Mesenteric fat pad (tissue), 1 donor: ENCODE measurements around the gene PRSS36. TPM values are rescaled to one million over a fixed set of nuclear protein-coding genes. Genes with fewer than 3 reads are reported as not detected.
"Not testable (repeated sequence)": the region's sequence is repeated elsewhere in the genome, so short reads cannot be mapped to it uniquely, and the experiment has no call there.

Experiments
- DNase-seq: peaks from one replicate; pipeline ENCODE4 v3.0.0-alpha.2; 2020; ENCODE audit warnings: low spot score
- total RNA-seq: library from RNA; stranded (reverse); fragmentation: NEBNext Ultra II Directional; extraction: Animal tissue kit (Norgen Biotek cat#: 25700); gene quantifications from one replicate; pipeline ENCODE4 v1.2.1, GENCODE V29; 2021
- donor health status: DM: yes; HTN: yes; CAD: no.

The PRSS36 gene
- total RNA-seq, 1 donor from 2014 or later = 9.8 TPM

DNA sequence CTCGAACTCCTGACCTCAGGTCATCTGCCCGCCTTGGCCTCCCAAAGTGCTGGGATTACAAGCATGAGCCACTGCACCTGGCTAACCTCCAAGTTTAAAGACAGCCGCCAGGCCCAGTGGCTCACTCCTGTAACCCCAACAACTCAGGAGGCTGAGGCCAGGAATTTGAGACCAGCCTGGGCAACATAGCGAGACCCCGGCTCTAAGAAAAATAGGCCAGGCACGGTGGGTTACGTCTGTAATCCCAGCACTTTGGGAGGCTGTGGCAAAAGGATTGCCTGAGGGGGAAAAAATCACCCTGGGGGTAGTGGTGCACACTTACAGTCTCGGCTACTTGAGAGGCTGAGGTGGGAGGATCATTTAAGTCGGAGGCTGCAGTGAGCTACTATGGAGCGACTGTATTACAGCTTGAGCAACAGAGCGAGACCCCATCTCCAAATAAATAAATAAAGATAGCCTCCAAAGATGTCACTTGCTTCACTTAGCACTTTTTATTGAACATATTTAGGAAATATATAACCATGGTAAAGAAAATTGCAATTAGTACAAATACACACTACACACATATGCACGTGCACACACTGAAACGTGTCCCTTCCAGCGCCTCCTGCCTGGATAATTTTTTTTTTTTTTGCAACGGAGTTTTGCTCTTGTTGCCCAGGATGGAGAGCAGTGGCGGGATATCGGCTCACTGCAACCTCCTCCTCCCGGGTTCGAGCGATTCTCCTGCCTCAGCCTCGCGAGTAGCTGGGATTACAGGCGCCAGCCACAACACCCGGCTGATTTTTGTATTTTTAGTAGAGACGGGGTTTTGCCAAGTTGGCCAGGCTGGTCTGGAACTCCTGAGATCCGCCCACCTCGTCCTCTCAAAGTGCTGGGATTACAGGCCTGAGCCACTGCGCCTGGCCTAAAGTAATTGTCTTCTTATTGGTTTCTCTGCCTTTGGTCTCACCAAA is 43.1 kb downstream of the PRSS36 start:
- no peak for DNase-seq

DNA sequence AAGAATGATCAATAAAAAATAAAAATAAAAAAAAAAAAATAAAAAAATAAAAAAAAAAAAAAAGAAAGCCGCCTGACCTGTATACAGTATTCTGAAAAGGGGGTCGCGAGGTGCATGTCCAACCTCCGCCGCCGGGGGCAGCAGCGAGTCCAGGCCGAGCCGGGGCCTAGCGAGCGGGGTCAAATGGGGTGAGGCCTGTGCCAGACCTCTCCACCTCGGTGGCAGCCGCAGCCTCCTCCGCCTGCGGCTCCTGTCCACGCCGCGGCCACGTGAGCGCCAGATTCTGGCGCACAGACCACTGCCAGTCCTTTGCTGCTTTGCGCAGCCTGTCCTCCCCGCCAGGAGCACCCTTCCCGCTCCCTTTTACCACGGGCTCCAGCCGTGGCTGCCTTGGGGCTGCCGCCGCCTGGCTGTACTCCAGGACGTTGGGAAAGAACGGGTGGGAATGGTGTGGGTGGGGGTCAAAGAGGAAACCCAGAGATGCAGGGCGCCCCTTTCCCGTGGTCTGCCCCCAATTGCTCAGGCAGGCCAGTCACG is 44.1 kb downstream of the PRSS36 start:
- DNase-seq = peak; percentile 94

DNA sequence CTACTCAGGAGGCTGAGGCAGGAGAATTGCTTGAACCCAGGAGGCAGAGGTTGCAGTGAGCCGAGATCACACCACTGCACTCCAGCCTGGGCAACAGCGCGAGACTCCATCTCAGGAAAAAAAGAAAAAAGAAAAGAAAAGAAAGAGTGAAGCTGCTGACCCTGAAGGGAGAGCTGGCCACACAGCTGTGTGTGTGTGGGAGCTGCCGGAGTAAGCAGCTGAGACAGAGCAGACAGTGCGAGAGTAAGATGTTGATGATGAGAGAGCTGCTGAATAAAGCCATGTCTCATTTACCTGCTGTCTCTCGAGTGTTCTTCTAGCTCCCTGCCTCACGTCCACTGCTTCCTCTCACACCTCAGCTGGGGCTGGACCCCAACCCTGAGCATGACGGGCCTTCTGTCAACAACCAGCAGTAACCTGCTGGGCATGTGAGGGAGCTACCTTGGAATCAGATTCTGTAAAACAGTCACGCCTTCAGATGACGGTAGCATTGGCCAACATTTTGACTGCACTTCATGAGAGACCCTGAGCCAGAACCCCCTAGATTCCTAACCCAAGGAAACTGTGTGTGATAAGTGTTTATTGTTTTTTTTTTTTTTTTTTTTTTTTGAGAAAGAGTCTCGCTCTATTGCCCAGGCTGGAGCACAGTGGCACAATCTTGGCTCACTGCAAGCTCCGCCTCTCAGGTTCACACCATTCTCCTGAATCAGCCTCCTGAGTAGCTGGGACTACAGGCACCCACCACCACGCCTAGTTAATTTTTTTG is 48.8 kb downstream of the PRSS36 start:
- not testable (repeated sequence) for DNase-seq

DNA sequence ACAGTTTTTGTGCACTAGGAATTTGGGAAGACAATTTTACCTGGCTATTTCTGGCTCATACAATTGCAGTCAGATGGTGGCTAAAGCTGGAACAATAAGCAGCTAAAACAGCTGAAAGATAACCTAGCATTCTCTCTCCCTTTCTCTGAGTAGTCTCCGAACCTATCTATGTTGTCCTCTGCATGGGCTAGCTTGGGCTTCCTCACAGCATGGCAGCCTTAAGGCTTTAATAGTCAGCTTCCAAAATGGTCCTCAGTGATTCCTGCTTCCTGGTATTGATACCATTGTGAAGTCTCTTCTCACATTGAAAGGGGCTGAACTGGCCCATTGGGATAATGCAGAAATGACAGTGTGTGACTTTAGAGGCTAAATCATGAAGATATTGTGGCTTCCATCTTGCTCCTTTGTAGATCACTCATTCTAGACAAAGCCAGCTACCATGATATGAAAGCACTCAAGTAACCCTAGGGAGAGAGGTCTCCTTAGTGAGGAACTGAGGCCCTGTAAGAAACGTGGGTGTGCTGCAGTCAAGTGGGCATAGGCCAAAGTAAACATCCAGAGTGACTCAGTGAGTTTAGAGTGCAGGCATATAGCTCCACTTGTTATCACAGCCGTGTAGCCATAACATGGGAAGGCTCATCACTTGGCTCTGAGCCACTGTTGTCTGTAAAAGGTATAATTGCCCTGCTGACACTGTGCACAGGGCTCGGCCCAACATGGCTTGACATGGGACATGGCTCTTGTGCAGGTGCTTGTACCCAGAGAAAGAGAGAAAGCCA is 49.8 kb downstream of the PRSS36 start:
- no peak for DNase-seq

DNA sequence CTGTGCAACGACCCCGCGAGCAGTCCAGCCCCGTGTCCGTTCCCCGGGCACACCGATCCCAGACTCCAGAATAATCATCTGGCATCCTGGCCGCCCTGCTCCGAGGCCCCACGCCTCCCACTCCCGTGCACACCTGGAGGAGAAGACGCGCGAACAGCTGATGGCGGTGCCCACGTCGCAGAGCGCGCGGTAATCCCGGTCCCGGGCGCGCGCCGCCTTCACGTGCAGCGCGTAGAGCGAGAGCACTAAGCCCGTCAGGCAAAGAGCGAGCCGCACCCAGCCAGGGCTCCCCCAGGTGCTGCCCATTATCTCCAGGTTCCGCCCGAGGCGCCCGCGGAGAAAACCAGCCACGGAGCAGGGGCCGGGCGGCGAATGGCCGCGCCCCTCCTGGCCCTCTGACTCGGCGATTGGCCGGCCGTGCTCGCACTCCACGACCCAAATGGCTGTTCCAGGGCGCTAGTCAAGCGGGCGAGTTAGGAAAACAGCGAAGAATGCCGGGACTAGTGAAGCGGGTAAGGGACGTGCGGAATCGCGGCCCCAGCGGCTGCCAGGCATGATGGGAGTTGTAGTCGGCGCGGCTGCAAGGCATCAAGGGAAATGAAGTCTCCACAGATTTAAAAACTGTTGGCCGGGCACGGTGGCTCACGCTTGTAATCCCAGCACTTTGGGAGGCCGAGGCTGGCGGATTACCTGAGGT is 55.3 kb downstream of the PRSS36 start, which contains the start of gene VKORC1:
Gene VKORC1 (minus strand): TSS at position 374 of the 697 bp plus-strand sequence. CDS start 68 bp downstream, at position 306.
- peak; percentile 97 for DNase-seq

DNA sequence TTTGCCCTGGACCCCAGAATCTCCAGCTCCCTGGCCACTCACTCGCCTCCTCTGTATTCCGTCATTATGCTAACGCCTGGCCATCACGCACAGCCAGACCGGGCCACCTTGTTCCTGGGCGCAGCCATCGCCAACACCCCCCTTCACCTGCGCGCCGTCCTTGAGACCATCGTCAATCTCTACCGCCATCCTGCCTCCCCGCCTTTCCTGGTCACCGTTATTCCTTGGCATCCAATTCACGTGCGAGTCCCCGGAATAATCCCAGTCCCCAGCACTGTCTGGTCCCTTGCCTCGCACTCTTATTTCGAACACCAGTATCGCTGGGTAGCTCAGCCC is 55.8 kb downstream of the PRSS36 start:
- no peak for DNase-seq

DNA sequence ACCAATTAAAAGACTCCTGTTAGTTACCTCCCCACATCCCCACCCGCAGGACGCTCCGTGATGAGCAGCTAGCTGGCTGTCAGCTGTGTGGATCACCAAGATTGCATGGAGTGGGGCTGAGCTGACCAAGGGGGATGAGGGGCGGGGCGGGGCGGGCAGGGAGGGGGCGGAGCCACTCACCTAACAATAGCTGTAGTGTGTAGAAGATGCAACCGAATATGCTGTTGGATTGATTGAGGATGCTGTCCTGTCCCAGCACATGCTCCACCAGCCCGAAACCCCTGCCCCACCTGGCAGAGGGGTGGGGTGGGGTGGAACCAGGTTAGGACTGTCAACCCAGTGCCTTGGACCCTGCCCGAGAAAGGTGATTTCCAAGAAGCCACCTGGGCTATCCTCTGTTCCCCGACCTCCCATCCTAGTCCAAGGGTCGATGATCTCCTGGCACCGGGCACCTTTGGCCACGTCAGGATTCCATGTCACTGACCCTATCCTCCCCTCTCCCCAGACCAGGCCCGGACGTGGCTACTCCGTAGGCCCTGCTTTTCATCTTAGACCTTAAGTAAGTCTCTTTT is 56.6 kb downstream of the PRSS36 start:
- DNase-seq = no peak

DNA sequence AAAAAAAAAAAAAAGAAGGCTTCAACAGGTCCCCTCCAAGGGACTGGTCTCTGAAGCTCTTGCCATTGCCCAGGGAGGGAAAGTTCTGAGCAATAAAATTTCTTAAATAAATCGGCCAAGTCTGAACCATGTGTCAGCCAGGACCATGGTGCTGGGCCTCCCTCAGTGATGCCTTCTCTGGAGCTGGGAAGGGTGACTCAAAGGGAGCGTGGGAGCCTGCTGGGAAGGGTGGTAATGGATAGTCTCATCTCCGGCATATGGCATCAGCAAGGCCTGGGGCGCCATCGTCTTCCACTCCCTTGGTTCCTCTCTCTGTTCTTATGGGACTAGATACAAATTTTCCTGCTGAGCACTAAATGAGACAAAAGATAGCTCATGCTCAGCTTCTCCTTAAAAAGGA is 57.5 kb downstream of the PRSS36 start:
- no peak for DNase-seq

DNA sequence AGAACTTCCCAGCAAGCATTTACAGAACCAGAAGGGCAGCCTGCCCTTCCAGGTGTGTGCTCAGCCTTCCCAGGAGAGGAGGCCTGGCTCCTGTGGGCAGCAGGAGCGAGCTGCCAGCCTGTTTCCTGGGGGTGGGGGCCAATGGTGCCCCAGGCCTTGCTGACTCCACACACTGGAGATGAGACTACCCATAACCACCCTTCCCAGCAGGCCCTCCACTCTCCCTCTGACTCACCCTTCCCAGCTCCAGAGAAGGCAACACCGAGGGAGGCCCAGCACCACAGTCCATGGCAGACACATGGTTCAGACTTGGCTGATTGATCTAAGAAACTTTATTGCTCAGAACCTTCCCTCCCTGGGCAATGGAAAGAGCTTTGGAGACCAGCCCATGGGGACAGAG is 59.3 kb downstream of the PRSS36 start:
- DNase-seq = no peak

DNA sequence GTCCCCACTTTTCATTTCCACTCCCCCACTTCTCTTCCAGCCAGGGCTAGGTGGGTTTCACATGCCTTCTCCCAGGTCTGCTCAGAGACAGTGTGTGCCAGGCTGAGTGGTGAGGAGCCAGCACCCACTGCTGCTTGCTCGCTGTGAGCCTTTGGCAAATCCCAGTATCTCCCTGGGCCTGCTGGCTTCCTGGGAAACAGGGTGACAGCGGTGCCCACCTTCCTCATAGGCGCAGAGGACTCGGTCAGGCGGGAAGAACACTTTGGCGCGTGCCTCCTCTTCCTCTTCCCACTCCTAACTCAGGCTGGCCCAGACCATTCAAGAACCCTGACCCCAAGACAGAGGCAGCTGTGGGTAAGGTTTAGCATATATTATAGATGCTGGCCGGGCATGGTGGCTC is 60.7 kb downstream of the PRSS36 start:
- DNase-seq = no peak

Other genes with a start within 250 kb of the PRSS36 start
- 11.4 TPM for gene FBXL19, start 226.5 kb downstream of the PRSS36 start, total RNA-seq
- gene ORAI3, start 201.0 kb downstream of the PRSS36 start, total RNA-seq = 17.9 TPM
- 18.5 TPM for gene SETD1A, start 192.3 kb downstream of the PRSS36 start, total RNA-seq
- 51.1 TPM for gene HSD3B7, start 164.9 kb downstream of the PRSS36 start, total RNA-seq
- 1.5 TPM for gene STX1B, start 139.4 kb downstream of the PRSS36 start, total RNA-seq
- gene STX4, start 116.5 kb downstream of the PRSS36 start, total RNA-seq = 111 TPM
- gene ZNF668, start 75.8 kb downstream of the PRSS36 start, total RNA-seq = 13.3 TPM
- gene ZNF646, start 75.6 kb downstream of the PRSS36 start, total RNA-seq = 11.9 TPM
- gene PRSS53, start 61.1 kb downstream of the PRSS36 start, total RNA-seq = 1.2 TPM
- 59.6 TPM for gene VKORC1, start 55.3 kb downstream of the PRSS36 start, total RNA-seq
- 42.2 TPM for gene BCKDK, start 41.7 kb downstream of the PRSS36 start, total RNA-seq
- gene KAT8, start 32.4 kb downstream of the PRSS36 start, total RNA-seq = 49.5 TPM
- 0.51 TPM for gene PRSS8, start 14.3 kb downstream of the PRSS36 start, total RNA-seq
- 224 TPM for gene FUS, start 30.1 kb upstream of the PRSS36 start, total RNA-seq
- 22.4 TPM for gene PYCARD, start 52.7 kb upstream of the PRSS36 start, total RNA-seq
- 0.03 TPM for gene TRIM72, start 64.1 kb upstream of the PRSS36 start, total RNA-seq
- gene PYDC1, start 67.1 kb upstream of the PRSS36 start, total RNA-seq = not detected
- gene ITGAM, start 109.9 kb upstream of the PRSS36 start, total RNA-seq = 35.1 TPM
- 36.4 TPM for gene ITGAX, start 205.1 kb upstream of the PRSS36 start, total RNA-seq
- 0.39 TPM for gene ITGAD, start 243.3 kb upstream of the PRSS36 start, total RNA-seq